ENCODE data around the gene KIF1B. TPM values are rescaled to one million over a fixed set of nuclear protein-coding genes. Genes with fewer than 3 reads are reported as not detected.
"Not testable (repeated sequence)": the region's sequence is repeated elsewhere in the genome, so short reads cannot be mapped to it uniquely, and the experiment has no call there.

Gene KIF1B
- total and polyA plus RNA-seq, 4 experiments from 2014 or later = 1.3 to 18.1 (median 10.8) TPM

- intact Hi-C loops (cut with micrococcal nuclease); DNase-seq; POLR2A ChIA-PET (ENCODE audit: partially characterized antibody); H3K4me1 ChIP-seq (ENCODE audit: insufficient read depth, low read length); H3K27ac Mint-ChIP-seq; H3K27me3 Mint-ChIP-seq; H3K9me3 Mint-ChIP-seq; H3K4me3 Mint-ChIP-seq; H3K36me3 Mint-ChIP-seq; H3K9me3 ChIP-seq (ENCODE audit: control insufficient read depth in 1 of 2, low read length in 2 of 2); H3K36me3 ChIP-seq (ENCODE audit: insufficient read depth, low read length); H3K27me3 ChIP-seq (ENCODE audit: insufficient read depth, low read length); H3K27ac ChIP-seq (ENCODE audit: low read depth, low read length); H3K4me3 ChIP-seq (ENCODE audit: low read length in 2 of 2): not testable (repeated sequence)
- peaks cover 2 to 13% (median 5%) of the 10 kb centered on the region in 4 donors for H3K4me1 Mint-ChIP-seq
- CTCF ChIA-PET (ENCODE audit: partially characterized antibody) = interaction anchor here (1.9 kb wide), 1 partner anchor 42 kb away, joined by 5 read pairs; the partner anchor contains the start of gene KIF1B
Measured at GRCh38 chr1:10251325-10252108, 41.1 kb downstream of the KIF1B start.

GRCh38 chr1:10252508-10252907 is 42.1 kb downstream of the KIF1B start:
- intact Hi-C loops (cut with micrococcal nuclease) = no loop called here
- Mint-ChIP-seq H3K9me3 (no peaks in the 10 kb centered on the region), H3K4me1 (peaks cover 2 to 13% (median 5%) of the 10 kb centered on the region in 4 donors), H3K4me3 (no peak overlapping the region), H3K27ac (no peak overlapping the region), H3K36me3 (peaks cover 0 to 7% of the 10 kb centered on the region in 2 donors), H3K27me3 (no peaks in the 10 kb centered on the region)
- no peaks in the 10 kb centered on the region for H3K9me3 ChIP-seq (ENCODE audit: control insufficient read depth in 1 of 2, low read length in 2 of 2)
- ChIA-PET CTCF (ENCODE audit: partially characterized antibody) (no interaction called here), POLR2A (ENCODE audit: partially characterized antibody) (interaction anchor here (0.6 kb wide), 1 partner anchor 78 kb away, joined by 3 read pairs; no protein-coding TSS in a partner anchor)
- H3K27me3 ChIP-seq (ENCODE audit: insufficient read depth, low read length) = no peaks in the 10 kb centered on the region
- no peaks in the 10 kb centered on the region for H3K4me1 ChIP-seq (ENCODE audit: insufficient read depth, low read length)
- H3K27ac ChIP-seq (ENCODE audit: low read depth, low read length) = no peak overlapping the region
- H3K36me3 ChIP-seq (ENCODE audit: insufficient read depth, low read length) = no peaks in the 10 kb centered on the region
- no peak overlapping the region for H3K4me3 ChIP-seq (ENCODE audit: low read length in 2 of 2)
- DNase-seq = no peak

GRCh38 chr1:10253149-10253548 is 42.8 kb downstream of the KIF1B start:
- Mint-ChIP-seq H3K27me3 (no peaks in the 10 kb centered on the region), H3K4me1 (peaks cover 2 to 13% (median 5%) of the 10 kb centered on the region in 4 donors), H3K9me3 (no peaks in the 10 kb centered on the region), H3K36me3 (peaks cover 0 to 7% of the 10 kb centered on the region in 2 donors), H3K4me3 (no peak overlapping the region), H3K27ac (no peak overlapping the region)
- no peaks in the 10 kb centered on the region for H3K27me3 ChIP-seq (ENCODE audit: insufficient read depth, low read length)
- no peaks in the 10 kb centered on the region for H3K4me1 ChIP-seq (ENCODE audit: insufficient read depth, low read length)
- H3K27ac ChIP-seq (ENCODE audit: low read depth, low read length) = no peak overlapping the region
- no peaks in the 10 kb centered on the region for H3K9me3 ChIP-seq (ENCODE audit: control insufficient read depth in 1 of 2, low read length in 2 of 2)
- intact Hi-C loops (cut with micrococcal nuclease) = no loop called here
- ChIA-PET POLR2A (ENCODE audit: partially characterized antibody) (interaction anchor here (0.6 kb wide), 1 partner anchor 77 kb away, joined by 3 read pairs; no protein-coding TSS in a partner anchor), CTCF (ENCODE audit: partially characterized antibody) (no interaction called here)
- no peak for DNase-seq
- H3K36me3 ChIP-seq (ENCODE audit: insufficient read depth, low read length) = no peaks in the 10 kb centered on the region
- H3K4me3 ChIP-seq (ENCODE audit: low read length in 2 of 2) = no peak overlapping the region

GRCh38 chr1:10253755-10254154 is 43.4 kb downstream of the KIF1B start:
- no peaks in the 10 kb centered on the region for H3K27me3 Mint-ChIP-seq
- ChIA-PET CTCF (ENCODE audit: partially characterized antibody) (no interaction called here), POLR2A (ENCODE audit: partially characterized antibody) (no interaction called here)
- peaks cover 3 to 8% of the 10 kb centered on the region in 2 donors for H3K36me3 Mint-ChIP-seq
- no peaks in the 10 kb centered on the region for H3K4me1 ChIP-seq (ENCODE audit: insufficient read depth, low read length)
- no peaks in the 10 kb centered on the region for H3K9me3 Mint-ChIP-seq
- H3K27ac ChIP-seq (ENCODE audit: low read depth, low read length) = no peak overlapping the region
- H3K4me1 Mint-ChIP-seq = peaks cover 2 to 13% (median 5%) of the 10 kb centered on the region in 4 donors
- DNase-seq = peak in 1 of 5 donors; percentile 5
- no peak overlapping the region for H3K4me3 Mint-ChIP-seq
- H3K27me3 ChIP-seq (ENCODE audit: insufficient read depth, low read length) = no peaks in the 10 kb centered on the region
- H3K36me3 ChIP-seq (ENCODE audit: insufficient read depth, low read length) = no peaks in the 10 kb centered on the region
- H3K9me3 ChIP-seq (ENCODE audit: control insufficient read depth in 1 of 2, low read length in 2 of 2) = no peaks in the 10 kb centered on the region
- H3K27ac Mint-ChIP-seq = peak overlapping the region in 3 of 7 donors; percentile 3 to 54 (median 23)
- intact Hi-C loops (cut with micrococcal nuclease) = no loop called here
- no peak overlapping the region for H3K4me3 ChIP-seq (ENCODE audit: low read length in 2 of 2)

DNA sequence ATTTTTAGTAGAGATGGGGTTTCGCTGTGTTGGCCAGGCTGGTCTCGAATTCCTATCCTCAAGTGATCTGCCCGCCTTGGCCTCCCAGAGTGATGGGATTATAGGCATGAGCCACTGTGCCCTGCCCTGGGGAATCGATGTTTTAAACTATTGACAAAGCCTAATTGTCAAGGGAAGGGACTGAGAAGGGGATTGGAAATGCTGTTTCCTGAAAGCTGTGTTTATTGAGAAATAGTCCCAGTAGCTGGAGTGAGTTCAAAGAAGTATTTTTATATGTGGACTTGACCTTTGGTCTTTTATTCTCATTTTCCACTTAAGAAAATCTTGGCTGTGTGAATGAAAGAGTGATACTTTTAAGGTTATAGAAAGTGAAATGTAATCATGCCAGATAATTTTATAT is 47.5 kb downstream of the KIF1B start:
- Histone ChIP-seq H3K4me1 (ENCODE audit: insufficient read depth, low read length) (no peaks in the 10 kb centered on the region), H3K9me3 (ENCODE audit: control insufficient read depth in 1 of 2, low read length in 2 of 2) (no peaks in the 10 kb centered on the region), H3K36me3 (ENCODE audit: insufficient read depth, low read length) (no peaks in the 10 kb centered on the region), H3K27me3 (ENCODE audit: insufficient read depth, low read length) (no peaks in the 10 kb centered on the region), H3K4me3 (ENCODE audit: low read length in 2 of 2) (no peak overlapping the region), H3K27ac (ENCODE audit: low read depth, low read length) (no peak overlapping the region)
- no peak for DNase-seq
- CTCF ChIA-PET (ENCODE audit: partially characterized antibody) = no interaction called here
- H3K9me3 Mint-ChIP-seq = no peaks in the 10 kb centered on the region
- H3K27me3 Mint-ChIP-seq = no peaks in the 10 kb centered on the region
- H3K4me3 Mint-ChIP-seq = no peak overlapping the region
- POLR2A ChIA-PET (ENCODE audit: partially characterized antibody) = no interaction called here
- peaks cover 2 to 13% (median 5%) of the 10 kb centered on the region in 4 donors for H3K4me1 Mint-ChIP-seq
- intact Hi-C loops (cut with micrococcal nuclease) = no loop called here
- H3K36me3 Mint-ChIP-seq = peaks cover 20 to 23% of the 10 kb centered on the region in 2 donors
- H3K27ac Mint-ChIP-seq = no peak overlapping the region

DNA sequence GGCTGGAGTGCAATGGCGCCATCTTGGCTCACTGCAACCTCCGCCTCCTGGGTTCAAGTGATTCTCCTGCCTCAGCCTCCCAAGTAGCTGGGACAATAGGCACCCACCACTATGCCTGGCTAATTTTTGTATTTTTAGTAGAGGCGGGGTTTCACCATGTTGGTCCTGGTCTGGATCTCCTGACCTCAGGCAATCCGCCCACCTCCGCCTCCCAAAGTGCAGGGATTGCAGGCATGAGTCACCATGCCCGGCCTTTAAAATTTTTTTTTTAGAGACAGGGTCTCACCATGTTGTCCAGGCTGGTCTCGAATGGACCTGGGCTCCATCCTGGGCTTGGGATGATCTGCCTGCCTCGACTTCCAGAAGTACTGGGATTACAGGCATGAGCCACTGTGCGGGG is 49.2 kb downstream of the KIF1B start:
- H3K27ac Mint-ChIP-seq; H3K9me3 ChIP-seq (ENCODE audit: control insufficient read depth in 1 of 2, low read length in 2 of 2); H3K4me1 Mint-ChIP-seq; H3K27me3 ChIP-seq (ENCODE audit: insufficient read depth, low read length); CTCF ChIA-PET (ENCODE audit: partially characterized antibody); H3K4me3 ChIP-seq (ENCODE audit: low read length in 2 of 2); H3K27me3 Mint-ChIP-seq; H3K36me3 ChIP-seq (ENCODE audit: insufficient read depth, low read length); H3K9me3 Mint-ChIP-seq; H3K4me3 Mint-ChIP-seq; POLR2A ChIA-PET (ENCODE audit: partially characterized antibody); intact Hi-C loops (cut with micrococcal nuclease); H3K27ac ChIP-seq (ENCODE audit: low read depth, low read length); H3K4me1 ChIP-seq (ENCODE audit: insufficient read depth, low read length); DNase-seq: not testable (repeated sequence)
- peaks cover 31 to 37% of the 10 kb centered on the region in 2 donors for H3K36me3 Mint-ChIP-seq

- no peaks in the 10 kb centered on the region for H3K4me1 ChIP-seq (ENCODE audit: insufficient read depth, low read length)
- H3K9me3 ChIP-seq (ENCODE audit: control insufficient read depth in 1 of 2, low read length in 2 of 2) = no peaks in the 10 kb centered on the region
- Mint-ChIP-seq H3K36me3 (peaks cover 42 to 44% of the 10 kb centered on the region in 2 donors), H3K27me3 (no peaks in the 10 kb centered on the region), H3K9me3 (no peaks in the 10 kb centered on the region), H3K4me1 (peaks cover 0 to 3% (median under 1%) of the 10 kb centered on the region in 4 donors), H3K4me3 (no peak overlapping the region), H3K27ac (peak overlapping the region in 2 of 7 donors; percentile 2 to 19)
- H3K36me3 ChIP-seq (ENCODE audit: insufficient read depth, low read length) = no peaks in the 10 kb centered on the region
- no peak overlapping the region for H3K4me3 ChIP-seq (ENCODE audit: low read length in 2 of 2)
- DNase-seq = no peak
- H3K27me3 ChIP-seq (ENCODE audit: insufficient read depth, low read length) = no peaks in the 10 kb centered on the region
- H3K27ac ChIP-seq (ENCODE audit: low read depth, low read length) = no peak overlapping the region
- CTCF ChIA-PET (ENCODE audit: partially characterized antibody) = interaction anchor here (1.1 kb wide), 1 partner anchor 53 kb away, joined by 5 read pairs; the partner anchor contains the start of gene KIF1B
- intact Hi-C loops (cut with micrococcal nuclease) = no loop called here
- POLR2A ChIA-PET (ENCODE audit: partially characterized antibody) = no interaction called here
Measured at GRCh38 chr1:10263450-10264082, 53.2 kb downstream of the KIF1B start.

Measured in CD4-positive, alpha-beta memory T cell (primary cell).